Fibroblast of lung (primary cell): Measurements from ENCODE around the gene ARHGEF6.

Experiments
- EZH2 ChIP-seq: IDR thresholded peaks from 2 replicates; pipeline ENCODE4 v1.5.1; 2012; ENCODE audit warnings: low read length, control low read depth, mild to moderate bottlenecking; ENCODE audit errors: missing control alignments
- TF ChIP-seq, protein P1 (sequence below), 2 donors: IDR thresholded peaks in 1 of 2; conservative IDR thresholded peaks in 1 of 2; 1 replicate in 1 of 2; 2 replicates in 1 of 2; pipeline ENCODE4 v1.5.1; 2011 to 2012; ENCODE audit warnings: low read length in 2 of 2, control low read depth in 1 of 2, inconsistent platforms in 1 of 2, low read depth in 1 of 2, mild to moderate bottlenecking in 1 of 2

GRCh38 chrX:136778020-136778419, 2.7 kb downstream of the ARHGEF6 start:
- TF ChIP-seq, protein P1, sequence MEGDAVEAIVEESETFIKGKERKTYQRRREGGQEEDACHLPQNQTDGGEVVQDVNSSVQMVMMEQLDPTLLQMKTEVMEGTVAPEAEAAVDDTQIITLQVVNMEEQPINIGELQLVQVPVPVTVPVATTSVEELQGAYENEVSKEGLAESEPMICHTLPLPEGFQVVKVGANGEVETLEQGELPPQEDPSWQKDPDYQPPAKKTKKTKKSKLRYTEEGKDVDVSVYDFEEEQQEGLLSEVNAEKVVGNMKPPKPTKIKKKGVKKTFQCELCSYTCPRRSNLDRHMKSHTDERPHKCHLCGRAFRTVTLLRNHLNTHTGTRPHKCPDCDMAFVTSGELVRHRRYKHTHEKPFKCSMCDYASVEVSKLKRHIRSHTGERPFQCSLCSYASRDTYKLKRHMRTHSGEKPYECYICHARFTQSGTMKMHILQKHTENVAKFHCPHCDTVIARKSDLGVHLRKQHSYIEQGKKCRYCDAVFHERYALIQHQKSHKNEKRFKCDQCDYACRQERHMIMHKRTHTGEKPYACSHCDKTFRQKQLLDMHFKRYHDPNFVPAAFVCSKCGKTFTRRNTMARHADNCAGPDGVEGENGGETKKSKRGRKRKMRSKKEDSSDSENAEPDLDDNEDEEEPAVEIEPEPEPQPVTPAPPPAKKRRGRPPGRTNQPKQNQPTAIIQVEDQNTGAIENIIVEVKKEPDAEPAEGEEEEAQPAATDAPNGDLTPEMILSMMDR (conservative IDR thresholded peaks at IDR 0.05 in 1 of 2, IDR thresholded peaks at IDR 0.05 in 1 of 2; ENCODE audit: low read depth in 1 of 2, low read length in 2 of 2), result no peak
- TF ChIP-seq EZH2, result no peak
